ENCODE measurements around the gene SHPK. TPM values are rescaled to one million over a fixed set of nuclear protein-coding genes. Genes with fewer than 3 reads are reported as not detected.
A peak's percentile ranks its signal among the peaks of the same experiment; 100 is the strongest.

Gene SHPK
- total and polyA plus RNA-seq, 9 of the 15 experiments (the other 6 are each of a cell fraction or from before 2014, with no cell fraction given) = 2.5 to 16.3 (median 11.8) TPM

DNA sequence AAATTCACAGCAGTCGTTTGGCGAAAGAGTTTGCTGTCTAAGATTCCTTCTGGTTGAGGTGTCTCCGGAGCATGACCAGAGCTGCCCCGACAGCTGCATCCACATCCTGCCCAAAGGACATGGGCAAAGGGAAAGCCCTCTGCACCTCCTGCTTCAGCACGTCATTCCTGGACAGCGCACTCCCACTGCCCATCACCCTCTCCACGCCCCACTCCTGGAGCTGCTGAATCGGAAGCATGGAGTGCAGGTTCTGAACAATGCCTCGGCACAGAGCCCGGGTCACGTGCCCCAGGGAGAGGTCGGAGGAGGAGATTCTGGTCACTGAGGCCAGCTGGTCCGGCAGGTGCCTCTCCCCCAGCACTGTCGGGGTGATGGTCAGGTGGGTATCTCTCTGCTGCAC is 25.5 kb downstream of the SHPK start (continued):
- TF ChIP-seq, protein P1, sequence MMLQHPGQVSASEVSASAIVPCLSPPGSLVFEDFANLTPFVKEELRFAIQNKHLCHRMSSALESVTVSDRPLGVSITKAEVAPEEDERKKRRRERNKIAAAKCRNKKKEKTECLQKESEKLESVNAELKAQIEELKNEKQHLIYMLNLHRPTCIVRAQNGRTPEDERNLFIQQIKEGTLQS (IDR thresholded peaks at IDR 0.05) = no peak
- TF ChIP-seq, protein P1 (CRISPR knock-in tag; conservative IDR thresholded peaks at IDR 0.05) = no peak

DNA sequence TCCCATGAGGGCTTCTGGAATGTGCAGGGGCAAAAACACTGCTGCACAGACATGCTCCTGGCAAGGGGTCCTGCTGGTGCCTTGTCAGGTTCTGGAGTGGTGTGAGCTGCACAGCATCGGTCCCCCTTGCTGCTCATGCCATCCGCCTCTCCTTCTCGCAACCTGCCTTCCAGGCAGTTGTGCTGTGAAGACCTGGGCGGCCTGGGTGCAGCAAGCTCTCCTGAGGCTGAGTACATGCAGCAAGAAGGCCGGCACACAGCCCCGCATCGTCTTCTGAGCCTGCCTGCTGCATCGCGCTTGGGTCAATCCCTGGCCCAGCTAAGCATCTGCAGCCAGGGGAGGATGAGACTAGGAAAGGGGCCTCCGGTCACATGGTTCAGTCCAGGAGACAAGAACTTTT is 26.4 kb downstream of the SHPK start:
- Histone ChIP-seq H3K4me2 (ENCODE audit: insufficient read depth, low read length) (no peak overlapping the region), H3K36me3 (ENCODE audit: control insufficient read depth, insufficient read depth, low read length) (peaks cover 23% of the 10 kb centered on the region; the same call in 2 of the 3 replicates), H3K4me1 (replicated peaks in 1 of 2; ENCODE audit: control insufficient read depth in 2 of 2, insufficient read depth in 2 of 2, low read length in 2 of 2) (no peaks in the 10 kb centered on the region), H3K9me3 (replicated peaks; ENCODE audit: control insufficient read depth, insufficient read depth, low read depth, low read length) (no peaks in the 10 kb centered on the region), H3K79me2 (ENCODE audit: control insufficient read depth, insufficient read depth, low read length) (no peaks in the 10 kb centered on the region), H3K4me3 (no peak overlapping the region), H3K27ac (ENCODE audit: extremely low read depth, low read depth, low read length) (no peak overlapping the region), H4K20me1 (replicated peaks; ENCODE audit: control insufficient read depth, insufficient read depth, low read length) (no peaks in the 10 kb centered on the region), H3K9me1 (ENCODE audit: control insufficient read depth, insufficient read depth, low read length) (no peaks in the 10 kb centered on the region), H3K27me3 (ENCODE audit: control insufficient read depth in 2 of 2, insufficient read depth in 2 of 2, low read length in 2 of 2) (no peaks in the 10 kb centered on the region), H2AFZ (ENCODE audit: low read depth, low read length) (no peak overlapping the region), H3K9ac (ENCODE audit: insufficient read depth in 1 of 2, low read depth in 2 of 2, low read length in 2 of 2) (peak overlapping the region in 1 of 2 experiments; percentile 26; a peak in 1 of 4 replicates)
- WGBS (ENCODE audit: insufficient coverage, low coverage, missing lambda C conversion rate) = 100% methylated on average over 4 of the region's 10 CpGs
- TF ChIP-seq POLR2G (IDR thresholded peaks at IDR 0.05; ENCODE audit: low read depth, low read length) = peak; percentile 28; the same call in 1 of the 2 replicates
- TF ChIP-seq RAD51 (IDR thresholded peaks at IDR 0.05; ENCODE audit: borderline replicate concordance, low read depth) = no peak
- TF ChIP-seq, protein P2, sequence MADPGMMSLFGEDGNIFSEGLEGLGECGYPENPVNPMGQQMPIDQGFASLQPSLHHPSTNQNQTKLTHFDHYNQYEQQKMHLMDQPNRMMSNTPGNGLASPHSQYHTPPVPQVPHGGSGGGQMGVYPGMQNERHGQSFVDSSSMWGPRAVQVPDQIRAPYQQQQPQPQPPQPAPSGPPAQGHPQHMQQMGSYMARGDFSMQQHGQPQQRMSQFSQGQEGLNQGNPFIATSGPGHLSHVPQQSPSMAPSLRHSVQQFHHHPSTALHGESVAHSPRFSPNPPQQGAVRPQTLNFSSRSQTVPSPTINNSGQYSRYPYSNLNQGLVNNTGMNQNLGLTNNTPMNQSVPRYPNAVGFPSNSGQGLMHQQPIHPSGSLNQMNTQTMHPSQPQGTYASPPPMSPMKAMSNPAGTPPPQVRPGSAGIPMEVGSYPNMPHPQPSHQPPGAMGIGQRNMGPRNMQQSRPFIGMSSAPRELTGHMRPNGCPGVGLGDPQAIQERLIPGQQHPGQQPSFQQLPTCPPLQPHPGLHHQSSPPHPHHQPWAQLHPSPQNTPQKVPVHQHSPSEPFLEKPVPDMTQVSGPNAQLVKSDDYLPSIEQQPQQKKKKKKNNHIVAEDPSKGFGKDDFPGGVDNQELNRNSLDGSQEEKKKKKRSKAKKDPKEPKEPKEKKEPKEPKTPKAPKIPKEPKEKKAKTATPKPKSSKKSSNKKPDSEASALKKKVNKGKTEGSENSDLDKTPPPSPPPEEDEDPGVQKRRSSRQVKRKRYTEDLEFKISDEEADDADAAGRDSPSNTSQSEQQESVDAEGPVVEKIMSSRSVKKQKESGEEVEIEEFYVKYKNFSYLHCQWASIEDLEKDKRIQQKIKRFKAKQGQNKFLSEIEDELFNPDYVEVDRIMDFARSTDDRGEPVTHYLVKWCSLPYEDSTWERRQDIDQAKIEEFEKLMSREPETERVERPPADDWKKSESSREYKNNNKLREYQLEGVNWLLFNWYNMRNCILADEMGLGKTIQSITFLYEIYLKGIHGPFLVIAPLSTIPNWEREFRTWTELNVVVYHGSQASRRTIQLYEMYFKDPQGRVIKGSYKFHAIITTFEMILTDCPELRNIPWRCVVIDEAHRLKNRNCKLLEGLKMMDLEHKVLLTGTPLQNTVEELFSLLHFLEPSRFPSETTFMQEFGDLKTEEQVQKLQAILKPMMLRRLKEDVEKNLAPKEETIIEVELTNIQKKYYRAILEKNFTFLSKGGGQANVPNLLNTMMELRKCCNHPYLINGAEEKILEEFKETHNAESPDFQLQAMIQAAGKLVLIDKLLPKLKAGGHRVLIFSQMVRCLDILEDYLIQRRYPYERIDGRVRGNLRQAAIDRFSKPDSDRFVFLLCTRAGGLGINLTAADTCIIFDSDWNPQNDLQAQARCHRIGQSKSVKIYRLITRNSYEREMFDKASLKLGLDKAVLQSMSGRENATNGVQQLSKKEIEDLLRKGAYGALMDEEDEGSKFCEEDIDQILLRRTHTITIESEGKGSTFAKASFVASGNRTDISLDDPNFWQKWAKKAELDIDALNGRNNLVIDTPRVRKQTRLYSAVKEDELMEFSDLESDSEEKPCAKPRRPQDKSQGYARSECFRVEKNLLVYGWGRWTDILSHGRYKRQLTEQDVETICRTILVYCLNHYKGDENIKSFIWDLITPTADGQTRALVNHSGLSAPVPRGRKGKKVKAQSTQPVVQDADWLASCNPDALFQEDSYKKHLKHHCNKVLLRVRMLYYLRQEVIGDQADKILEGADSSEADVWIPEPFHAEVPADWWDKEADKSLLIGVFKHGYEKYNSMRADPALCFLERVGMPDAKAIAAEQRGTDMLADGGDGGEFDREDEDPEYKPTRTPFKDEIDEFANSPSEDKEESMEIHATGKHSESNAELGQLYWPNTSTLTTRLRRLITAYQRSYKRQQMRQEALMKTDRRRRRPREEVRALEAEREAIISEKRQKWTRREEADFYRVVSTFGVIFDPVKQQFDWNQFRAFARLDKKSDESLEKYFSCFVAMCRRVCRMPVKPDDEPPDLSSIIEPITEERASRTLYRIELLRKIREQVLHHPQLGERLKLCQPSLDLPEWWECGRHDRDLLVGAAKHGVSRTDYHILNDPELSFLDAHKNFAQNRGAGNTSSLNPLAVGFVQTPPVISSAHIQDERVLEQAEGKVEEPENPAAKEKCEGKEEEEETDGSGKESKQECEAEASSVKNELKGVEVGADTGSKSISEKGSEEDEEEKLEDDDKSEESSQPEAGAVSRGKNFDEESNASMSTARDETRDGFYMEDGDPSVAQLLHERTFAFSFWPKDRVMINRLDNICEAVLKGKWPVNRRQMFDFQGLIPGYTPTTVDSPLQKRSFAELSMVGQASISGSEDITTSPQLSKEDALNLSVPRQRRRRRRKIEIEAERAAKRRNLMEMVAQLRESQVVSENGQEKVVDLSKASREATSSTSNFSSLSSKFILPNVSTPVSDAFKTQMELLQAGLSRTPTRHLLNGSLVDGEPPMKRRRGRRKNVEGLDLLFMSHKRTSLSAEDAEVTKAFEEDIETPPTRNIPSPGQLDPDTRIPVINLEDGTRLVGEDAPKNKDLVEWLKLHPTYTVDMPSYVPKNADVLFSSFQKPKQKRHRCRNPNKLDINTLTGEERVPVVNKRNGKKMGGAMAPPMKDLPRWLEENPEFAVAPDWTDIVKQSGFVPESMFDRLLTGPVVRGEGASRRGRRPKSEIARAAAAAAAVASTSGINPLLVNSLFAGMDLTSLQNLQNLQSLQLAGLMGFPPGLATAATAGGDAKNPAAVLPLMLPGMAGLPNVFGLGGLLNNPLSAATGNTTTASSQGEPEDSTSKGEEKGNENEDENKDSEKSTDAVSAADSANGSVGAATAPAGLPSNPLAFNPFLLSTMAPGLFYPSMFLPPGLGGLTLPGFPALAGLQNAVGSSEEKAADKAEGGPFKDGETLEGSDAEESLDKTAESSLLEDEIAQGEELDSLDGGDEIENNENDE (IDR thresholded peaks at IDR 0.05; ENCODE audit: low read depth, low read length) = no peak
- no peak for TF ChIP-seq ESRRA (IDR thresholded peaks at IDR 0.05; ENCODE audit: borderline replicate concordance, low read depth)
- POLR2A ChIA-PET = no interaction called here
- intact Hi-C loops (cut with micrococcal nuclease) = loop anchor here (10.0 kb wide), 1 partner anchor 85 kb away; the partner anchor contains the start of gene P2RX5
- BruUV-seq (replicated peaks) = no TSS peak
- CTCF ChIA-PET (ENCODE audit: low intra/inter-chr PET ratio) = no interaction called here
- no peak for ATAC-seq
- in situ Hi-C loops (cut with MboI) = no loop called here
- FAIRE-seq = no peak
- DNase-seq (ENCODE audit: extremely low read depth in 1 of 4, low spot score in 3 of 4) = no peak

All from K562 (cell line).